Activated T-helper 1 cell treated with anti-CD3 and anti-CD28 coated beads, Interleukin-12 subunit alpha, Interleukin-12 subunit beta, Interleukin-2, Interleukin-4 antibody, amounts not matched to agents 30 ng/mL and 10 ng/mL and 1 ng/mL, durations not matched to agents 14 hours and 24 hours and 36 hours (primary cell): ENCODE results near the gene IP6K2. TPM values are rescaled to one million over a fixed set of nuclear protein-coding genes. Genes with fewer than 3 reads are reported as not detected.

ENCODE experiments used
- DNase-seq: peaks from one replicate; pipeline ENCODE4 v3.0.0; 2021; ENCODE audit warnings: low spot score
- H3K27ac Mint-ChIP-seq: one replicate; pipeline ENCODE4 v1.8.0; 2021; ENCODE audit warnings: mild to moderate bottlenecking, mixed read lengths
- H3K27me3 Mint-ChIP-seq: one replicate; pipeline ENCODE4 v1.8.0; 2022; ENCODE audit warnings: mild to moderate bottlenecking, moderate library complexity, mixed read lengths; ENCODE audit not compliant: insufficient read depth
- H3K36me3 Mint-ChIP-seq: one replicate; pipeline ENCODE4 v1.8.0; 2021; ENCODE audit warnings: low read depth, mixed read lengths
- H3K4me1 Mint-ChIP-seq: one replicate; pipeline ENCODE4 v1.8.0; 2021; ENCODE audit warnings: low read depth, mixed read lengths
- H3K4me3 Mint-ChIP-seq: one replicate; pipeline ENCODE4 v1.8.0; 2021; ENCODE audit warnings: mild to moderate bottlenecking, moderate library complexity, mixed read lengths
- H3K9me3 Mint-ChIP-seq: one replicate; pipeline ENCODE4 v1.8.0; 2021; ENCODE audit warnings: mixed read lengths
- intact Hi-C: fragments of 100-400 bp; cut with micrococcal nuclease; formaldehyde crosslinking; loops from one replicate; pipeline ENCODE4 v1.15.1; 2024
- total RNA-seq: library from RNA; stranded (reverse); gene quantifications from 2 replicates; pipeline ENCODE4 v1.2.3, GENCODE V29; 2022

IP6K2 gene
- total RNA-seq, 1 donor from 2014 or later, result 61.0 TPM

- H3K4me3 Mint-ChIP-seq, result no peak overlapping the region
- H3K27me3 Mint-ChIP-seq, result no peaks in the 10 kb centered on the region
- peaks cover 25% of the 10 kb centered on the region for H3K36me3 Mint-ChIP-seq
- no peaks in the 10 kb centered on the region for H3K4me1 Mint-ChIP-seq
- H3K27ac Mint-ChIP-seq, result no peak overlapping the region
- intact Hi-C loops, result no loop called here
- no peaks in the 10 kb centered on the region for H3K9me3 Mint-ChIP-seq
- DNase-seq, result no peak
These were observed 23.2 kb downstream of the IP6K2 start for GRCh38 chr3:48693826-48694225.

DNA sequence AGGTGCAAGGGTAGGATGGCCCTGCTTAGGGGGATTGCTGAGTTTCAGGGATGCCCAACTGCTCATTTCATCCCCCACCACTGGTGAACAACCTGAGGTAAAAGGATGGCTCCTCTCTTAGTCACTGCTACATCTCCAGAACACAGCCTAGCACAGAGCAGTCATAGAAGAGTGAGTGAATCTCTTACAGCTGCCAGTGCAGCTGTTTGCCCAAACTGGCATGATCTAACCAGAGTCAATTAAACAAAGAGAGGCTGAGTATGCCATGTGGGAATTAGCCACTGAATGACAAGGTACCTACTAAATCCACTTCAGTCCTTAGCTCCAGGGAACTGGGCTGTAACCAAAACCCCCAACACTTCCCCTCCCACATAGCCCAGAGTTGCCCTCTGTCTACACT lies 24.5 kb downstream of the IP6K2 start:
- Mint-ChIP-seq H3K36me3 (peaks cover 33% of the 10 kb centered on the region), H3K4me1 (no peaks in the 10 kb centered on the region), H3K27me3 (no peaks in the 10 kb centered on the region), H3K4me3 (no peak overlapping the region), H3K27ac (no peak overlapping the region), H3K9me3 (no peaks in the 10 kb centered on the region)
- no peak for DNase-seq
- intact Hi-C loops, result no loop called here

DNA sequence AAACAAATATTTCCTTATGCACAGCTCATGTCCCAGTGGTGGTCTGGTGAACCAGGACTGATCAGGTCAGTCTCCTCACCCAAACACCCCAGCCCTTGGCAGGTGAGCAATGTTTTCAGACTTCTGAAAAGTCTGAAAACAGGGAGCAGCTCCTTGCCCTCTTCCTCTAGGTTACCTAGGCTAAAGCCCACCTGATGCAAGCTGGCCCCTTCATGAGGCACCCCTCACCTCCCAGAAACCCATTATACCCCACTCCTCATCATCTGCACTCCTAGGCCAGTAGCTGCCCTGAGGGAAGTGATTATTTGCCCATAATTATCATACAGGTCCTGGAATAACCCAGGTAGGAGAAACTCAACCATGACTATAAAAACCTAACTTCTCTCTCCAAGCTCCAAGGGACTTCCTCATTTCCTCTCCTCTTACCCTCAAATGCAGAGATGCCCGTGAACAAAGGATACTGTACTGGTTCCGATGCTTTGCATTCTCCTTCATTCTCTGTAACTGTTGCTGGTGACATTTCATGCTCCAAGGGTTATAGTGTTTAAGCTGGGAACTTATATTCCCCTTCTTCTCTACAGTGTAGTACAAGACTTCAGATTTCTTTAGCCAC lies 26.1 kb downstream of the IP6K2 start:
- H3K4me1 Mint-ChIP-seq, result peaks cover 8% of the 10 kb centered on the region
- intact Hi-C loops, result no loop called here
- no peaks in the 10 kb centered on the region for H3K27me3 Mint-ChIP-seq
- no peaks in the 10 kb centered on the region for H3K9me3 Mint-ChIP-seq
- no peak for DNase-seq
- H3K27ac Mint-ChIP-seq, result no peak overlapping the region
- H3K4me3 Mint-ChIP-seq, result no peak overlapping the region
- H3K36me3 Mint-ChIP-seq, result peaks cover 33% of the 10 kb centered on the region

DNA sequence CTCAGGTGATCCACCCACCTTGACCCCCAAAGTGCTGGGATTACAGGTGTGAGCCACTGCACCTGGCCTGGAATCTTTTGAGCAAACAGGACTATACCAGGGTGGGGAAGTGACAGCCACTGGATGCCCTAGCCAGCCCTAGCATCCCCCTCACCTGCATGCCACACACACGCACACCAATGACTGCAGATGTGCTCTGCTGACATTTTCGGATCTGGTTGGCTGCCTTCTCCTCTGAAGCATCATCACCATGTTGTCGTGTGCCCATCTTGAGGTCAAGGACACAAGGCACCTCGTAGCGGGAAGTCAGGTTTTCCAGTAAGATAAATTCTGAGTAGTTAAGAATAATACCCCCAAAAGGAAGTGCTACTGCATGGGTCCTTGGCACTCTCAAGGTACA lies 27.6 kb downstream of the IP6K2 start:
- DNase-seq, result no peak
- H3K4me3 Mint-ChIP-seq, result no peak overlapping the region
- peaks cover 18% of the 10 kb centered on the region for H3K4me1 Mint-ChIP-seq
- H3K27me3 Mint-ChIP-seq, result no peaks in the 10 kb centered on the region
- H3K36me3 Mint-ChIP-seq, result peaks cover 33% of the 10 kb centered on the region
- intact Hi-C loops, result loop anchor here (10.0 kb wide), 1 partner anchor 405 kb away; the partner anchor contains the start of gene QRICH1
- no peak overlapping the region for H3K27ac Mint-ChIP-seq
- no peaks in the 10 kb centered on the region for H3K9me3 Mint-ChIP-seq

- H3K9me3 Mint-ChIP-seq, result no peaks in the 10 kb centered on the region
- H3K27me3 Mint-ChIP-seq, result no peaks in the 10 kb centered on the region
- H3K4me1 Mint-ChIP-seq, result peaks cover 24% of the 10 kb centered on the region
- no peak overlapping the region for H3K27ac Mint-ChIP-seq
- H3K4me3 Mint-ChIP-seq, result no peak overlapping the region
- H3K36me3 Mint-ChIP-seq, result peaks cover 33% of the 10 kb centered on the region
- no peak for DNase-seq
- intact Hi-C loops, result loop anchor here (10.0 kb wide), 1 partner anchor 406 kb away; the partner anchor contains the start of gene QRICH1
These were observed 28.3 kb downstream of the IP6K2 start for GRCh38 chr3:48688737-48689075.

GRCh38 chr3:48688032-48688736 lies 28.8 kb downstream of the IP6K2 start:
- no peak overlapping the region for H3K27ac Mint-ChIP-seq
- H3K9me3 Mint-ChIP-seq, result no peaks in the 10 kb centered on the region
- DNase-seq, result no peak
- peaks cover 30% of the 10 kb centered on the region for H3K4me1 Mint-ChIP-seq
- intact Hi-C loops, result loop anchor here (10.0 kb wide), 1 partner anchor 407 kb away; the partner anchor contains the start of gene QRICH1
- H3K36me3 Mint-ChIP-seq, result peaks cover 33% of the 10 kb centered on the region
- H3K4me3 Mint-ChIP-seq, result no peak overlapping the region
- no peaks in the 10 kb centered on the region for H3K27me3 Mint-ChIP-seq

DNA sequence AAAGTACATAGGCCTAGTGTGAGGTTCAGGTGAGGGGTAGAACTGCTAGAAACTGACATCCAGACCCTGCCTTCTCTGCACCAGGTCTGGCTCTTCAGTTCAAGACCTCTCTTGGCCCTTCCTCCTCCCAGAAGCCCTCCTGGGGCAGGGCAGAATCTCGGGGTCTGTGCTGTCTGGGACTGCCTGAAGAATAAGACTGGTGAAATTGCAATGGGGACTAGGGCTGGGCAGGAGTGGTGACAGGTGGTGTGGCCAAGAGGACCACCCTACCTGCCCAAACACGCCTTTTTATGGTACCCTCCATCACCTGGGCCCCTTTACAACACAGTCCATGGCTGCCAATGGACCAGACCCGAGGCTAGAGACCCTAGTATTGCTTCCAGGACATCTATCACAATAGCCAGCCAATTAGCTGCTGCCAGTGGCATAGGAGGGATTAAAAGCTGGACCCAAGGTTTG lies 29.8 kb downstream of the IP6K2 start:
- no peak for DNase-seq
- peaks cover 36% of the 10 kb centered on the region for H3K4me1 Mint-ChIP-seq
- H3K27ac Mint-ChIP-seq, result no peak overlapping the region
- no peak overlapping the region for H3K4me3 Mint-ChIP-seq
- H3K9me3 Mint-ChIP-seq, result no peaks in the 10 kb centered on the region
- intact Hi-C loops, result loop anchor here (10.0 kb wide), 1 partner anchor 408 kb away; the partner anchor contains the start of gene QRICH1
- H3K27me3 Mint-ChIP-seq, result no peaks in the 10 kb centered on the region
- peaks cover 31% of the 10 kb centered on the region for H3K36me3 Mint-ChIP-seq

GRCh38 chr3:48686538-48687219 lies 30.3 kb downstream of the IP6K2 start:
- no peaks in the 10 kb centered on the region for H3K27me3 Mint-ChIP-seq
- H3K27ac Mint-ChIP-seq, result peak overlapping the region; percentile 74
- peak overlapping the region; percentile 97 for H3K4me3 Mint-ChIP-seq
- no peak for DNase-seq
- peaks cover 36% of the 10 kb centered on the region for H3K4me1 Mint-ChIP-seq
- intact Hi-C loops, result loop anchor here (10.0 kb wide), 1 partner anchor 408 kb away; the partner anchor contains the start of gene QRICH1
- H3K36me3 Mint-ChIP-seq, result peaks cover 29% of the 10 kb centered on the region
- no peaks in the 10 kb centered on the region for H3K9me3 Mint-ChIP-seq

DNA sequence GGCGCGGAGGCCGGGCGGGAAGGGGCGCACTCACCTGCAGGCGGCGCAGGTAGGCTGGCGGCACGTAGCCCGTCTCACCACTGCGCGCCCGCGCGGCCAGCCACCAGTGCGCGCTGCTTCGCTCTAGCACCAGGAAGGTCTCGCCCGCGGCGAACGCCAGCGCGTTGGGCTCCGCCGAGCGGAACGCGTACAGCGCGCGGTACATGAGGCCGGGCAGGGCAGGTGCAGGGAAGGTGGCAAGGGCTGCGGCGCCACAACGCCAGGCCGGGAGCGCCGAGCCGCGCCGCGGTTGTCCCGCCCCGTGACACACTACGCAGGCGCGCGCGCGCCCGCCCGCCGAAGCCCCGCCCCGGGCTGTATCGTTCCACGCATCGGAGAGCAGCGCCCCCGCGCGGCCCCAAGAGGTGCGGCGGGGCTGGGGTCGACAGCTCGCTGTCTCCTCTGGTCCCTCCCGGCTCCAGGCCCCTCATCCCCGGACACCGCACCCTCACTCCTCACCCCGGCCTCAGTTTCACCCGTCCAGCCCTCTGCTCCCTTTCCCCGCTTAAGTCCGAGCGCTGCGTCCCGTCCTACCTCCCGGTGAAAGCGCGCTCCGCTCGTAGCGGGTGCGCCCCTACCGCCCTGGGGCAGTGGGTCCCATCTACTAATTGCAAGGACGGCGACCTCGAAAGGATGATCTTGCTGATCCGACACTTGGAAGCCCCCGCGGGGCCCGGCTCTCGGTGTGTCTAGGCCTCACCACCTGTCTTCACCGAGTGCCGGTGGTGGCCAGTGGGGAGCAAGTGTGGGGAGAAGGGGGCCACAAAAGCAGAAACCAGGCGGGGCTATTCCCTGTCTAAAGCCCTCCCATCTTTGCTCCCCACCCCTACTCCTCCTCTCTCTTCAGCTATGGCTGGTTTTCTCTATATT lies 31.2 kb downstream of the IP6K2 start, which contains the start of gene NCKIPSD:
Gene NCKIPSD (minus strand): TSS at position 313 of the 909 bp plus-strand sequence. CDS start 108 bp downstream, at position 205.
- Mint-ChIP-seq H3K27ac (peak within 1 kb of the TSS; percentile 95), H3K9me3 (no peaks in the 10 kb centered on the region), H3K27me3 (no peaks in the 10 kb centered on the region), H3K4me3 (peak within 1 kb of the TSS; percentile 97), H3K4me1 (peaks cover 38% of the 10 kb centered on the region), H3K36me3 (peaks cover 25% of the 10 kb centered on the region)
- intact Hi-C loops, result loop anchor here (1.0 to 10.0 kb wide), 7 partner anchors 22 to 409 kb away; partner anchors contain the start of genes IP6K2, PFKFB4, QRICH1 and UQCRC1
- DNase-seq, result peak; percentile 85

DNA sequence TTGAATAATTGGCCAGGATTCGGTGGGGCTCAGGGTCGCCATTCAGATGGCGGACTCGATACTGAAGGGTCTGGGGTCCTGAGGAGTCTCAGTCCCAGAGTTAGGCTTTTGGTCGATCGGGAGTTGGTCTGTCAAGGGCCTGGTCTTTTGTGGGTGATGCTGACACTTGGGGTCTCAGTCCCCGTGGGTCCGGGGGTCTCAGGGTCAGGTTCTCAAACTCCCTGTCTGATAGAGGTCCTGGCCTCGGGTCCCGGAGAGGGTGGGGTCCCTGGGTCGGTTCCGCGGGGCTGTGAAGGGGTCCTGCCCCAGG lies 31.8 kb downstream of the IP6K2 start:
- Mint-ChIP-seq H3K36me3 (peaks cover 30% of the 10 kb centered on the region), H3K27ac (peak overlapping the region; percentile 48), H3K4me3 (peak overlapping the region; percentile 97), H3K4me1 (peaks cover 44% of the 10 kb centered on the region), H3K27me3 (no peaks in the 10 kb centered on the region), H3K9me3 (no peaks in the 10 kb centered on the region)
- intact Hi-C loops, result loop anchor here (1.0 to 10.0 kb wide), 7 partner anchors 21 to 410 kb away; partner anchors contain the start of genes IP6K2, PFKFB4, QRICH1 and UQCRC1
- no peak for DNase-seq

- Mint-ChIP-seq H3K27me3 (no peaks in the 10 kb centered on the region), H3K4me1 (peaks cover 45% of the 10 kb centered on the region), H3K36me3 (peaks cover 27% of the 10 kb centered on the region), H3K9me3 (no peaks in the 10 kb centered on the region), H3K4me3 (peak overlapping the region; percentile 97), H3K27ac (peak overlapping the region; percentile 95)
- DNase-seq, result no peak
- intact Hi-C loops, result loop anchor here (1.0 to 10.0 kb wide), 7 partner anchors 20 to 410 kb away; partner anchors contain the start of genes IP6K2, PFKFB4, QRICH1 and UQCRC1
These were observed 32.4 kb downstream of the IP6K2 start for GRCh38 chr3:48684480-48685143.

- H3K27ac Mint-ChIP-seq, result peak overlapping the region; percentile 59
- H3K4me1 Mint-ChIP-seq, result peaks cover 45% of the 10 kb centered on the region
- H3K4me3 Mint-ChIP-seq, result peak overlapping the region; percentile 83
- H3K36me3 Mint-ChIP-seq, result peaks cover 27% of the 10 kb centered on the region
- intact Hi-C loops, result loop anchor here (10.0 kb wide), 1 partner anchor 411 kb away; the partner anchor contains the start of gene QRICH1
- no peak for DNase-seq
- H3K27me3 Mint-ChIP-seq, result no peaks in the 10 kb centered on the region
- H3K9me3 Mint-ChIP-seq, result no peaks in the 10 kb centered on the region
These were observed 33.0 kb downstream of the IP6K2 start for GRCh38 chr3:48684054-48684349.
